Type B pancreatic cell (in vitro differentiated cells): Measurements from ENCODE around the gene GASK1A. TPM values are rescaled to one million over a fixed set of nuclear protein-coding genes. Genes with fewer than 3 reads are reported as not detected.

Source experiments
- DNase-seq: peaks from one replicate; pipeline ENCODE4 v3.0.0; 2021; ENCODE audit warnings: mixed read lengths; ENCODE audit not compliant: unreplicated experiment; ENCODE audit errors: extremely low spot score
- H3K27ac Mint-ChIP-seq: 2 replicates; pipeline ENCODE4 v1.8.0; 2021; ENCODE audit warnings: mild to moderate bottlenecking, mixed read lengths
- H3K27me3 Mint-ChIP-seq: 2 replicates; pipeline ENCODE4 v1.8.0; 2021; ENCODE audit warnings: mixed read lengths
- H3K36me3 Mint-ChIP-seq: 2 replicates; pipeline ENCODE4 v1.8.0; 2021; ENCODE audit warnings: mixed read lengths
- H3K4me1 Mint-ChIP-seq: one replicate; pipeline ENCODE4 v1.8.0; 2021; ENCODE audit warnings: mixed read lengths; ENCODE audit not compliant: unreplicated experiment
- H3K4me3 Mint-ChIP-seq: 2 replicates; pipeline ENCODE4 v1.8.0; 2021; ENCODE audit warnings: mild to moderate bottlenecking, mixed read lengths
- H3K9me3 Mint-ChIP-seq: 2 replicates; pipeline ENCODE4 v1.8.0; 2021; ENCODE audit warnings: mixed read lengths
- total RNA-seq: library from RNA; stranded (reverse); gene quantifications from 2 replicates; pipeline ENCODE4 v1.2.1, GENCODE V29; 2021; ENCODE audit warnings: low replicate concordance
- TF ChIP-seq, protein P1 (sequence below): fragments of 200-600 bp; sonication (generic); conservative IDR thresholded peaks from 2 replicates; pipeline ENCODE4 v1.5.0; 2021; ENCODE audit warnings: antibody characterized with exemption, mild to moderate bottlenecking

Gene GASK1A
- total RNA-seq, 1 donor from 2014 or later = 0.89 TPM

DNA sequence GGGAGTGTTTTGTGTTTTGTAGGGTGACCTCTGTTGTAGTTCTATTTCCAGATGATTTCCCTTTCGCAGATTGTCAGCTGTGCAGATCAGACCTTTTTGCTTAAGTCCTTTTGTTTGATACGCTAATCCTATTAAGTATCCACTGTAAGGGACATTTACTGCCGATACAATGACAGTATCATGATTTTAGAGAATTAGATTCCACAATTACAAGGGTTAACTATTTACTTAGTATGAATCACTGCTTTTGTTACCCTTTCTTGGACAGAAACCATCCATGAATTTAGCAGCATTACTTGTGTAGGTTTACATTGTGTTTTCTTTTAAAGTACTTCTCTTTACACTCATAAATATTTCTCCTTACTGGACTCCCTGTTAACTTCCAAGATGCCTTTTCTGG lies 41.8 kb upstream of the GASK1A start:
- H3K4me1 Mint-ChIP-seq = no peaks in the 10 kb centered on the region
- H3K36me3 Mint-ChIP-seq = no peaks in the 10 kb centered on the region
- no peak overlapping the region for H3K4me3 Mint-ChIP-seq
- no peak overlapping the region for H3K27ac Mint-ChIP-seq
- H3K9me3 Mint-ChIP-seq = no peaks in the 10 kb centered on the region
- H3K27me3 Mint-ChIP-seq = no peaks in the 10 kb centered on the region
- DNase-seq = no peak
- TF ChIP-seq, protein P1, sequence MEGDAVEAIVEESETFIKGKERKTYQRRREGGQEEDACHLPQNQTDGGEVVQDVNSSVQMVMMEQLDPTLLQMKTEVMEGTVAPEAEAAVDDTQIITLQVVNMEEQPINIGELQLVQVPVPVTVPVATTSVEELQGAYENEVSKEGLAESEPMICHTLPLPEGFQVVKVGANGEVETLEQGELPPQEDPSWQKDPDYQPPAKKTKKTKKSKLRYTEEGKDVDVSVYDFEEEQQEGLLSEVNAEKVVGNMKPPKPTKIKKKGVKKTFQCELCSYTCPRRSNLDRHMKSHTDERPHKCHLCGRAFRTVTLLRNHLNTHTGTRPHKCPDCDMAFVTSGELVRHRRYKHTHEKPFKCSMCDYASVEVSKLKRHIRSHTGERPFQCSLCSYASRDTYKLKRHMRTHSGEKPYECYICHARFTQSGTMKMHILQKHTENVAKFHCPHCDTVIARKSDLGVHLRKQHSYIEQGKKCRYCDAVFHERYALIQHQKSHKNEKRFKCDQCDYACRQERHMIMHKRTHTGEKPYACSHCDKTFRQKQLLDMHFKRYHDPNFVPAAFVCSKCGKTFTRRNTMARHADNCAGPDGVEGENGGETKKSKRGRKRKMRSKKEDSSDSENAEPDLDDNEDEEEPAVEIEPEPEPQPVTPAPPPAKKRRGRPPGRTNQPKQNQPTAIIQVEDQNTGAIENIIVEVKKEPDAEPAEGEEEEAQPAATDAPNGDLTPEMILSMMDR = no peak

DNA sequence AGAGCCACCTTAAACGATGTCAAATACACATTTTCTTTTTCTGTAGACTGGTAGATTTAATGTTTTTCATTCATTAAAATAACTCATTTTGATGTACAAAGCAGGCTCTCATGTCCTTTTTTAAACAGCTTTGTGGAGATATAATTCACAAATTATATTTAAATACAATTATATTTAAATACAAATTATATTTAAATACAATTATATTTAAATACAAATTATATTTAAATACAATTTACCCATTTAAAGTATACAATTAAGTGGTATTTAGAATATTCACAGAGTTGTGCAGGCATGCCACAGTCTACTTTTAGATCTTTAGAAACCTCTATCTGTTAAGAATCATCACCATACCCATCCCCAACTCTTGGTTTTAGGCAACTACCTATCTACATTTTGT lies 36.4 kb upstream of the GASK1A start:
- DNase-seq = no peak
- Mint-ChIP-seq H3K9me3 (no peaks in the 10 kb centered on the region), H3K4me3 (no peak overlapping the region), H3K27ac (no peak overlapping the region), H3K36me3 (no peaks in the 10 kb centered on the region), H3K27me3 (no peaks in the 10 kb centered on the region), H3K4me1 (no peaks in the 10 kb centered on the region)
- TF ChIP-seq, protein P1 = no peak

DNA sequence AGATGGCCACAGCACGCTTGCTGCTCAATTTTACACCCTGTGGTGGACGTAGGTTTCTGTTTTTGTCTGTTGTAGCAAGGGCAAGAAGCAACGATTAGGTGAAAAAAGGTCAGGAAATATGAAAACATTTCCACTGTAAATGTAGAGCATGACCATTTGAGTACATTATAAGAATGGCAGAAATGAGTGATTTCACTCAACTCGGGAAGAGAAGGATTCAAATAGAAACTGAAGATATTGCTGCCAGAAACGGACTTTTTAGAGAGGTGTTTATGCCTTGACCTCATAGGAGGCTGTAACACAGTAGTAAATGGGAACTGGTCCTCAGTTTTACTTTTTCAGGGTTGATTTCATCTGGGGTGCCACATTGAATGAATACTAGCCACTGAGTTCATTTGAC lies 33.1 kb upstream of the GASK1A start:
- H3K27ac Mint-ChIP-seq = no peak overlapping the region
- TF ChIP-seq, protein P1 = no peak
- no peaks in the 10 kb centered on the region for H3K9me3 Mint-ChIP-seq
- H3K4me1 Mint-ChIP-seq = no peaks in the 10 kb centered on the region
- no peak overlapping the region for H3K4me3 Mint-ChIP-seq
- H3K36me3 Mint-ChIP-seq = no peaks in the 10 kb centered on the region
- DNase-seq = no peak
- H3K27me3 Mint-ChIP-seq = peaks cover 13% of the 10 kb centered on the region

DNA sequence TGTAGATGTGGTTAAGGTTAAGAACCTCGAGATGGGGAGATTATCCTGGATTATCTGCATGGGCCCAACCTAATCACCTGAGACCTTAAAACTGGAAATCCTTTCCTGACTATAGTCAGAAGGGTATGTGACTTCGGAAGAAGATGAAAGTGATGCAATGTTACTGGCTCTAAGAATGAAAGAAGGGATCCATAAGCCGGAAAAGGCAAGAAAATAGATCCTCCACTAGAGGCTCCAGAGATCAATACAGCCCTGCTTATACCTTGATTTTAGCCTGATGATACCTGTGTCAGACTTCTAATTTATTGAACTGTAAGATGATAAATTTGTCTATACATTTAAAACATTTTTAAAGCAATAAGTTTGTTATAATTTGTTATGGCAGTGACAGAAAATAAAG lies 21.5 kb upstream of the GASK1A start:
- H3K4me3 Mint-ChIP-seq = no peak overlapping the region
- H3K27ac Mint-ChIP-seq = no peak overlapping the region
- H3K27me3 Mint-ChIP-seq = peaks cover 29% of the 10 kb centered on the region
- no peak for DNase-seq
- TF ChIP-seq, protein P1 = peak; percentile 33
- no peaks in the 10 kb centered on the region for H3K4me1 Mint-ChIP-seq
- no peaks in the 10 kb centered on the region for H3K36me3 Mint-ChIP-seq
- no peaks in the 10 kb centered on the region for H3K9me3 Mint-ChIP-seq

DNA sequence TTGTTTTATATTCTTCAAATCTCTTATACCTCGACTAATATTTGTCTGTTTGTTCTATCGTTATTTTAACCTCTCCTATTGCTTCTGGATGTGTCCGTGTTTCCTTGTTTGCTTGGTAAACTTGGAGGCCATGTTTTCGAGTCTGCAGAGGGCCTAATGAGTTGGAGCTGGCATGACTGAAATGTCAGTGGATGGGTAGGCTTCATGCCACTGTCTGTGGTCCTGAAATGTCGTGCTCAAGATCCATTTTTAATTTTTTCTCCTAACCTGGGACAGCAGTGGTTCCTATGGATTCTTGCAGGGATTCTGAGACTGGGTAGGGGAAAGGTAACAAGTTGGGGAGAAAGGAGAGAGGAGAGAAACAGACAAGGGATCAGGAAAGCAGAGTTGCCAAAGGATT lies 18.8 kb upstream of the GASK1A start:
- TF ChIP-seq, protein P1 = no peak
- Mint-ChIP-seq H3K27me3 (peaks cover 44% of the 10 kb centered on the region), H3K4me3 (no peak overlapping the region), H3K27ac (no peak overlapping the region), H3K36me3 (no peaks in the 10 kb centered on the region), H3K4me1 (no peaks in the 10 kb centered on the region), H3K9me3 (no peaks in the 10 kb centered on the region)
- DNase-seq = no peak

DNA sequence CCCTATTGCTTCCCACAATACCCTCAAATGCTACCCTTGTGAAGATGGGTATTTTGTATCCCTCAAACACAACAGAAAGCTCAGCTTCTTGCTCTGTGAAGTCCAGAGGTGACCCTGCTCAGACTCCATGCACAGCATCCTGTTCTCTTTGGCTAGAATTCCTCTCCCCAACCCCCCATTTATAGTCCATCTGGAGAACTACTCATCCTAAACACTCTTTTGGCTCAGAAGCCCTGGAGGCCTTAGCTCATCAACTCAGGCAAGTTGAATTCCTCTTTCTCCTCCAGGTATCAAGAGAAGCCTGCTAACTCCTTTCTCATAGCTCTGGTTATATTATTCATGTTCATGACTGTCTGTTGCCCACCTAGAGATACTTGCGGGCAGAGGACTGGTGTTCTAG lies 18.3 kb upstream of the GASK1A start:
- H3K4me3 Mint-ChIP-seq = no peak overlapping the region
- DNase-seq = no peak
- H3K9me3 Mint-ChIP-seq = no peaks in the 10 kb centered on the region
- TF ChIP-seq, protein P1 = no peak
- no peaks in the 10 kb centered on the region for H3K36me3 Mint-ChIP-seq
- H3K27ac Mint-ChIP-seq = no peak overlapping the region
- peaks cover 46% of the 10 kb centered on the region for H3K27me3 Mint-ChIP-seq
- no peaks in the 10 kb centered on the region for H3K4me1 Mint-ChIP-seq
